GM19240 (cell line): ENCODE results near the gene OLA1.

Source experiments
- DNase-seq: peaks from one replicate; pipeline ENCODE4 v3.0.0; 2011; ENCODE audit warnings: low spot score; ENCODE audit not compliant: insufficient read length

Gene OLA1

DNA sequence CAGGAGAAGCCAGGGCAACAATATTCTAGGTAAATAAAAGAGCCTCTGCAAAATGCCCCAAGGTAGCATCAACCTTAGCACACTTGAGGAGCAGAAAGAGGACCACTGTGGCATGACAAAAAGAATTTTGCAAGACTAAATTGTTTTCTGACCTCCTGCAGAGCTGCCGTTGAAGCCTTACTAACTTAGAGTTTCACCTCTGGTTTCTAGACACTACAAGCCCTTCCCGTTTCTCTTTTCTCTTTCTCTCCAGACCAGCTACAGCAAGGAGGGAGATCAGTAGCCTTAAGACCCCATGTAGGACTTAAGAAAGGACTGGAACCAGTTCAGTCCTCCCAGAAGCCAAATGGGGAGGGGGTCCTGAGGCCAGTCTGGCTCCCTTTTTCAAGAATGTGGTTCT, 209.9 kb downstream of the OLA1 start:
- no peak for DNase-seq

DNA sequence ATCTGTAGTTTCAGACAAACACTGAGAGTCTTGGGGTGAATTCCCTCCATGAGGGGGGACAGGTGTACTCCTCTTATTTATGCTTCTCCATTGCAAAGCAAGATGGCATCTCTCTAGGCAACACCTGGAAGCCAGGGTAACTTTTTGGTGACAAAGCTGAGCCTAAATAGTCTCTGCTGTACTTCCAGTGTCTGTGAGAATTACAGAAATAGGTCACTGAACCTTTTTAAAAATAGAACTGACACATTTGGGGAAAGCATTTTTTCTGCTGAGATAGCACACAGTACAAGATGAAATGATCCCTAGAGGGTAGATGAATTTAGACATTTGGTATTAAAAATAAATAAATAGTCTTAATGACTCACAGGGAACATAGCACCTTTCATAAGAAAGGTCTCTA, 211.5 kb downstream of the OLA1 start:
- DNase-seq = no peak

DNA sequence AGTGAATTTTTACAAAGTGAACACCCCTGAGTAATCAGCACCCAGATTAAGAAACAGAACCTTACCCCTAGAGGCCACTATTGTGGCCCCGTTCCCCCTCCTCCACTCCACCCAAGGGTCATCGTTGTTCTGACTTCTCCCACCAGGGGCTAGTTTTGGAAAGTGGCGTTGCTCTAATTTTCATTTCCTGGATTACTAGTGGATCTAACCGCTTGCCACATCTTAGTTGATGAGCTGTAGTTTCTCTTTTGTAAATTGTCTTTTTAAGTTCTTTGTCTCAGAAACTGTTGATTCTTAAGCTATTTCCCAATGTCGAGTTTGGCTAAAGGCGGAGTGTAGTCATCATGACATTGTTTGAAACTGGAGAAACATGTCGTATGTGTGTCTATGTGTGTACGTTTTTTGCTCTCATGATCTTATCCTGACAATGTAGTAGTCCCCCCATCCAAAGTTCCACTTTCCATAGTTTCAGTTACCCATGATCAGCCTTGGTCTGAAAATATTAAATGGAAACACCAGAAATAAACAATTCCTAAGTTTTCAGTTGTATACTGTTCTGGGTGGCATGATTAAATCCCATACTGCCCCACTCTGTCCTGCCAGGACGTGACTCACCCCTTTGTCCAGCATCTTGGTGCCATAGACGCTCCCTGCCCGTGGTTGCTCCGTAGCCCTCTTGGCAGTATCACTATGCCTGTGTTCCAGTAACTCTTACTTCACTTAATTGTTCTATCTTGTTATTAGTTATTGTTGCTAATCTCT, 212.2 kb downstream of the OLA1 start:
- no peak for DNase-seq

DNA sequence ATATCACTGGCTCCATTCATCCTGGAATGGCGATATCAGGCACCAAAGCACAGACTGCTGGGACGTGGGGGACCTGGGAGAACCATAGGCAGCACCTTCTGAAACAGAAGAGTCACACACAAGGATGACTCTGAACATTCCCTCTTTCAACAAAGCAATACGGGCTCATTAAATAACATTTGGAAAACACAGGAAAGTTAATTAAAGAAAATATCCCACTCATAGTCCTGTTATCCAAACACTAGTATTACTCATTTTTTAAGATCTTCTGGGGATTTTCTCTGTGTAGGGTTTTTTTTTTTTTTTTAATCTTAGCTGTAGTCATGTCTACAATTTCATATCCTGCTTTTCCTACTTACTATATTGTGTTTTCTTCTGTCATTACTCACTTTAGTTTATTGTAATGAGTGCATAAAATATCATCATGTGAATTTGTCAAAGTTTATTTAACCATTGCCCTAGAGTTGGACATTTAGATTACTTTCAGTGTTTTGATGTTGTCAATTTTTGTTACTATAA, 213.2 kb downstream of the OLA1 start:
- no peak for DNase-seq

DNA sequence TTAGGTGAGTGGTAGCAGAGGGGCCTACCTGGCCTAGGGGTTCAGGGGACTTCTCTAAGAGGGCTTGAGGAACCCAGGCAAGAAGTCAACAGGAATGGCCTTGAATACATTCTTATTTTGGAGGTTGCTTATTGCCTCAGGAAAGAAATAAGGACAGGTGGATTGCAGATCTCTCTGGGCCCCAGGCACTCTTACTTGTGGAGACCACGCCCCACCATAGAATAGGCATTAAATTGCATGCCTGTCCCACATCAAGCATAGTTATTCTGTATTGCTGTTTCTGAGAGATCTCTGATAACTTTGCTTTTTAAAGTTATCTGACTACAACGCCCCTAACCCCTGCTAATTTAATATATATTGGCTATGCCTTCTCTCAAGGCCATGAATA, 215.2 kb downstream of the OLA1 start:
- DNase-seq = no peak

DNA sequence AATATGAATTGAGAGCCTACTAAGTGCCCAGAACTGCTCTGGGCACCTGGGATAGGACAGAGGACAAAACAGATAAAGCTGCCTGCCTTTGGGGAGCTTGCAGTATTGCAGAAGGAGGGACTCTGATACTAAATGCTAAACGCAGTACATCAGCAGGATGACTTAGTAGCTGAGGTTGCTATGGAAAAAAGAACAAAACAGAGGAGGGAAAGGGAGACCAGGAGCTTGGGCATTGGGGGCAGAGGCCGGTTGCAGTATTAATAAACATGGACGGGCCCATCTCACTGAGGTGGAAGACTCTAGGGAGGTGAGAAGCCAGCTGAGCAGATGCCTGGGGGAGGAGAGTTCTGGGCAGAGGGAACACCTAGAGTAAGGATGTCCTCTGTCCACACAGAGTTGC, 217.1 kb downstream of the OLA1 start:
- DNase-seq = no peak

DNA sequence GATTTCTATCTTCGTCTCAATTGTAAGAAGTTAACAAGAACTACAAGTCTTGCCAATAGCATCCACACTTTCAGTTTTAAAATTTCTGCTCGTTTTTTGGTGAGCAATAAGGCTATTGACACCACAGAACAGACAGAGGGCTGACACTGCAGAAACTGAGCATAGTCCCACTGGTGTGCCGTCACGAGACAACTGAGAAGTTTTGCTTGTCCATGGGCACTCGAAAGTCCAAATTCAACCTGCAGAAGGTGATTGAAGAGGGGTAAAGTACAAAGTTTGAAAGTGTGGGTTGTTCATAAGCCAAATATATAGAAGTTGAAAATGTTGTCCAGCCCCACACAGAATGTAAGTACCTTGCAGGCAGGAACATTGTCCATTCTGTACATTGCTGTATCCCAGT, 219.4 kb downstream of the OLA1 start:
- no peak for DNase-seq

DNA sequence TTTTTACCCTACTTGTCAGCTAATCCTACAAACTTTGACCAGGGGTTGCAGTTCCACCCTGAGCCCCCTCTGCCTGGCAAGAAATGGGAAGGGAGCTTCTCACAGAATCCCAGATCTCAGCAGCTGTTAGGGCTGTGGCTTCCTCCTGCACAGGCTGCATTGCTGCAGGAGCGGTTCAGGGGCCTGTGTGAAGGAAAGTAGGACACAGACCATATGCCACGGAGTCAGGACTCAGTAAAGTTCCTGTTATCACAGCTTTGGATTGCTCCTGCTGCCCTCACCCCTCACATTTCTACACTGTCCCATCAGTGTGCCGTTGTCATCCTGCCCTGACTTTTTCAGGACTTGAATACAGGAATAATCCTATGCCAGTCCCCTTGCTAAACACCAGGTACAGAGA, 220.4 kb downstream of the OLA1 start:
- no peak for DNase-seq

DNA sequence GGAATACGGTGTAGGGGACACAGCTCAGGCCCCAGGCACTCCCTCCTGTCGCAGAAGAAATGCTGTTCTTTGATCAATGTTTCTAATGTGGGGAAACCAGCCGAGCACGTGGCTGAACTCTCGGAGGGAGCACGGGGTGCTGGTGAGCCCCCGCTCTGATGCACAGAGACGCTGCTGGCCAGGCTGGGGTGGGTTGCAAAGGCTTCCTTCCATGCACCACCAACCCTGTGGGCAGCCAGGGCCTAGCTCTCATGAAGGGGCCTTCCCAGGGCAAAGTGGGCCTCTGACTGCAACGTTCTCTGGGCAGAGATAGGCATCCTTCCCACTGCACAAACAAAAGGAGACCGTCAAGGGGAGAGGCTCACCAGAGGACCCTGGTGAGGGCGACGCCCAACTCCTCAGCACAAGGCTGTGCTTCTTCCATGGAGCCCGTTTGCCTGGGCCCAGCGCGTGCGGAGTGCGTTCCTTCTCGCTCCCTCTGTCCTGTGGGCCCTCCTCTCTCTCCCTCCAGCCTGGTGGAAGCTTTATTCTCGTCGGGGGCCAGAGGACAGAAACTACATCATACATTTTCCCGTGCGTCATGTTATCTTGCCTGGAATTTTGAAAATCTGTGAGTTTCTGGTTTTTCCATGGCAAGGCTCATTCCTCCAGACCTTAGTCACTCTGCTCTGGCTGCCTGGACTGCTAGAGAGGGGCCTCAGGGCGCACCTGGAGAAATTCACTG, 222.0 kb downstream of the OLA1 start:
- DNase-seq = no peak

DNA sequence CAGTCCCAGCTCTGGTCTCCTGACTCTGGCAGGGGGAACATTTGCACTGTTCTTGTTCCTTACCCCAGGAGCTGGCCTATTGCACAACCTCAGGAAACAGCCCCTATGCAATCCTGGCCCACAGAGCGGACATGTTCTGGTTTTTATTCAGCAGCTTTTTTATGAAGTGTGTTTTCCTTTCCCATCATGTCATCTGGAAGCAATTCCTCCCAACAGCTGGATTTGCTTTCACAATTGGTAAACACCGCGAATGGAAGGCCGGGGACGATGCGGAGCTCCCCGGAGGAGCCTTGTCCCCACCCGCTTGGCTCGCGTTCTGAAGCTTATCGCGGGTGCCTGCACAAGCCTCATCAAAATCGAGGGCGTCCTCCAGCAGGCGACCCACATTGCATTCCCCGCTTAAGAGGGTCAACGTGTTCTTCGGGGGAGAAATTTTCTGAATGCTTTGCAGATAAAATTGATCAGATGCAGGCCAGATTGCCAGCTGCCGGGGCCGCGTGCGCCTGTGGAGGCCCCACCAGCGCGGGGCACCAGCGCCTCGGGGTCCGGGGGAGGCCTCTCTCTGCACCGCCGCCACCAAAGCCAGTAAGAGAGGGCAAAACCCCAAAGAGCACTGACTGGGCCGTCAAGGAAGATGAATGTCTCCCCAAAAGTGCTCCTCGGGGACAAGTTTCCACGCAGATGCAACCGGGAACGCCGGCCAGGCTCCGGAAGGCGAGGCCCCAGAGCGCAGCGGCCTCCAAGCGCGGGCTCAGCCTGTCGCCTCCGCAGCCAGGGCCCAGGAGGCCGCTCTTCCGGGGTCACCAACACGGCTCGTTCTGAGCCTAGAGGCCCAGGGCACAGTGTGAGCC, 222.8 kb downstream of the OLA1 start:
- DNase-seq = no peak

DNA sequence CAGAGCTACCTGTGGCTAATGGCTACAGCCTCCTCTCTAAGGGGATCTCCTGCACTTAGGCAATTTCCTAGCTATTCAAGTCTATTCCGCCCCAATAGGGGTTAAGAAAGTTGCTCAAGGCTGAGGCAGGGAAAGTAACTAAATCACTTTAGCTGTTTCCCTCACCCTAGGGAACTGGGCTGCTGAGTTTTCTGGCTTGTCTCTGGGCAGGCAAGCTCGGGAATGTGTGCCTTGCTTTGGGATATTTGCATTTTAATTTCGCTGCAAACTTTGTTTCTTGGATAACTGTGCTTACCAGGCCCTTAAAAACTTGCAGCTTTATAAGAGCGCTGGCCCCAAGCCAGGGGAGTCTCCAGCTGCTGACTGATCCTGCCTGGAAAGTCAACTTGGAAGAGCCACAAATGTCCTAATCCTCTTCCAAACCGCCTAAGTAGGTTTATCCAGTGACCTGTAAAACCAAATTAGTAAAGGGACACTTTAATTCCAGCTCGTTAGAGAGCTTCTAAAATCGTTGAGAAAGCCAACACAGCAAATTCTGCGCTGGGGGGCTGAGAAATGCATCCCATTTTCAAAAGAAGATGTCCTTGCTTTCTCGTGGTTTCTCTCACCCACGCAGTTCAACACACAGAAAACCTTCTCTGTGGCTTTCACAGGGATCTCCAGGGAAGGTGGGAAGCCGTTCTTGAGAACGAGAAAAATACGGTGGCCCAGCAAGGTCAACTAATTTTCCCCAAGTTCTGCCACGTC, 223.6 kb downstream of the OLA1 start:
- no peak for DNase-seq

DNA sequence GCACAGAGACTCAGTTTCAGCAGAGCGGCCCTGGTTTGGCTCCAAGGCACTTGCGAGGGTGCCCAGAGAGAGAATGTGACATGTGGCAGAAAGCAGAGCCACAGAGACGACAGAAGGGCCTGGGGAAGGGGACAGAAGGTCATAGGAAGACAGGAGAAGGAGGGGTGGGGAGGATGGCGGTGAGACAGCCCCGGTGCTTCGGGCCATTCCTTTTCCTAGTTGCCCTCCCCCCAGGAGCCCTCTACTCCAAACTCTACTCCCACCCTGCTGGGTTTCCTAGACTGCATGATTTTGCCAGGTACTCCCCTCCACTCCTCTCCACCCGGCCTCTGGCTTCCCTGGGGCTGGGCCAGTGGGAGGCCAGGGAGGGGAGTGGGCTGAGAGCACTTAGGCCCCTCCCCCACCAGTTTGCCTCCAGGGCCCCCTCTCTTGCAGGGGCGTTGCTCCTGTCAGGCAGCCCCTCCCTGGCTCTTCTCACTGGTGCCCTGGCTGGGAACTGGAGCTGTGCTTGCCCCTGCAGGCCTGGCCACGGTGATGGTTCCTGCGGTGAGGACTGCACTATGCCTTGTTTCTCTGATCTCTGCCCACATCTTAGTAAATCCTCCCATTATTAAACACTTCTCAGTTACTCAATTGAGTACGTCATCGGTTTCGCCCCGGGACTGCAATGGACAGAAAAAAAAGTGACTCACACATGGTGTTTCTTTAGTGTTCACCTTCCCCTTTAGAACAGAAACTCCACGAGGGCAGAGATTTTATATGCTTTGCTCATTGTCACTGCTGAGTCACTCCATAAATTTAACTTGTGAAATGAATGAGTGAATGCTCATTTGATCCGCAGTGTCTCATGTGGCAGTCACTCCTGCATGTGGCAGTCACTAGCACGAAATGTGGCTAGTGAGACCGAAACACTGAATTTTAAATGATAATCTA, 224.5 kb downstream of the OLA1 start:
- DNase-seq = no peak
